Thoracic aorta (tissue), 2 donors: Measurements from ENCODE around the gene ASS1. TPM values are rescaled to one million over a fixed set of nuclear protein-coding genes. Genes with fewer than 3 reads are reported as not detected.
"Not testable (repeated sequence)": the region's sequence is repeated elsewhere in the genome, so short reads cannot be mapped to it uniquely, and the experiment has no call there.

ENCODE experiments used
- ATAC-seq: fragments of 150-250 bp; one replicate; pipeline ENCODE4 v1.8.0; 2017; ENCODE audit warnings: low read depth; ENCODE audit not compliant: insufficient number of reproducible peaks, low FRiP score
- DNase-seq: peaks from one replicate; pipeline ENCODE4 v3.0.0-alpha.2; 2020; ENCODE audit warnings: low spot score
- H3K27ac ChIP-seq, 2 donors: fragments of 200-600 bp; sonication (generic); 1 replicate in 1 of 2; 2 replicates in 1 of 2; pipeline ENCODE4 v1.5.1; 2016; ENCODE audit warnings: mild to moderate bottlenecking in 2 of 2, moderate library complexity in 2 of 2
- H3K27me3 ChIP-seq: fragments of 200-600 bp; sonication (generic); replicated peaks from 2 replicates; pipeline ENCODE4 v1.6.0; 2016; ENCODE audit warnings: mild to moderate bottlenecking; ENCODE audit not compliant: insufficient read depth
- H3K36me3 ChIP-seq: fragments of 200-600 bp; sonication (generic); one replicate; pipeline ENCODE4 v1.5.1; 2016
- H3K4me1 ChIP-seq, 2 donors: fragments of 200-600 bp; sonication (generic); 1 replicate in 1 of 2; 2 replicates in 1 of 2; pipeline versions ENCODE4 v1.5.1 to v1.6.0; 2016; ENCODE audit warnings: low read depth in 2 of 2, mild to moderate bottlenecking in 1 of 2; ENCODE audit not compliant: control insufficient read depth in 1 of 2
- H3K4me3 ChIP-seq: fragments of 200-600 bp; sonication (generic); 2 replicates; pipeline ENCODE4 v1.5.1; 2016; ENCODE audit warnings: mild to moderate bottlenecking
- H3K9me3 ChIP-seq: fragments of 200-600 bp; sonication (generic); 2 replicates; pipeline ENCODE4 v1.5.1; 2016
- total RNA-seq, 2 donors: library from RNA; depleted of rRNA; stranded (reverse); fragments of >200 nt; gene quantifications; one replicate each; pipeline versions ENCODE4 v1.1.0 to v1.2.3, GENCODE V29; 2016
- TF ChIP-seq, protein P1 (sequence below): fragments of 200-600 bp; sonication (generic); IDR thresholded peaks from one replicate; pipeline ENCODE4 v1.5.1; 2019; ENCODE audit warnings: antibody characterized with exemption

The ASS1 gene
- total RNA-seq, 2 donors from 2014 or later = 65.4 to 81.7 TPM

DNA sequence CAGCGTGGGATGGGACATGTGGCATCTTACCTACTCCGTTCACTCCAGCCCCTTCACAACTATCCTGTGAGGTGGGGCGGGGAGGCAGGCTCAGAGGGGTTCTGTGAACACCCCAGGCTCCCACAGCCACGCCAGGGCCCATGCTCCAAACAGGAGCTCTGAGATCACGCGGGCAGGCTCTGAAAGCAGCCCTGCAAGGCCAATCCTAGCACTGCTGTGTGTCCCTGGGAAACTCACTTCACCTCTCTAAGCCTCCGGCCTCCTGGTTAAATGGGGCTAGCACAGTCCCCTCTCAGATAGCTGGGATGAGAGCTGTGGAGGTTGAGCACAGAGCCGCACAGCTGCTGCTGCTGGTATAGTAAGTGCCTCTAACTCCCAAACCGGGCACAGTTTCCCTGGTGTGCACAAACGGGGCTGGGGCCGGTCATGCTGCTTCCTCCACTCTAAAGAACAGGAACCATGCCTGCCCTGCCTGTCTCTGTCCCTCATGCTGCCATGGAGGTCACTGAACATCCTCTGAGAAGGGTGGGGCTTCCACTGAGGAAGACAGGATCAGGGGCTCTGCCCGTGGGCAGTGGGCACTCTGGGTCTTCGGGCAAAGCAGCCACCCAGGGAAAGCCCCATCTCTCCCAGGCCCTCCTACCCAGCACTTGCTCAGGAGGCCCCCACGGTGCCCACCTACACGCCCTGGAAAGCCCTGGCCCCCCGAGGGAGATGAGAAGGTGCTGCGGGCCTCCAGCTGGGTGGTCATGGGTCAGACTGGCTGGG lies 13.0 kb upstream of the ASS1 start:
- no peak overlapping the region for H3K4me3 ChIP-seq
- peaks cover 7% of the 10 kb centered on the region for H3K27me3 ChIP-seq
- ATAC-seq (no peak), DNase-seq (no peak)
- H3K4me1 ChIP-seq = peaks cover 0 to 14% of the 10 kb centered on the region in 2 donors
- H3K27ac ChIP-seq = no peak overlapping the region
- TF ChIP-seq, protein P1, sequence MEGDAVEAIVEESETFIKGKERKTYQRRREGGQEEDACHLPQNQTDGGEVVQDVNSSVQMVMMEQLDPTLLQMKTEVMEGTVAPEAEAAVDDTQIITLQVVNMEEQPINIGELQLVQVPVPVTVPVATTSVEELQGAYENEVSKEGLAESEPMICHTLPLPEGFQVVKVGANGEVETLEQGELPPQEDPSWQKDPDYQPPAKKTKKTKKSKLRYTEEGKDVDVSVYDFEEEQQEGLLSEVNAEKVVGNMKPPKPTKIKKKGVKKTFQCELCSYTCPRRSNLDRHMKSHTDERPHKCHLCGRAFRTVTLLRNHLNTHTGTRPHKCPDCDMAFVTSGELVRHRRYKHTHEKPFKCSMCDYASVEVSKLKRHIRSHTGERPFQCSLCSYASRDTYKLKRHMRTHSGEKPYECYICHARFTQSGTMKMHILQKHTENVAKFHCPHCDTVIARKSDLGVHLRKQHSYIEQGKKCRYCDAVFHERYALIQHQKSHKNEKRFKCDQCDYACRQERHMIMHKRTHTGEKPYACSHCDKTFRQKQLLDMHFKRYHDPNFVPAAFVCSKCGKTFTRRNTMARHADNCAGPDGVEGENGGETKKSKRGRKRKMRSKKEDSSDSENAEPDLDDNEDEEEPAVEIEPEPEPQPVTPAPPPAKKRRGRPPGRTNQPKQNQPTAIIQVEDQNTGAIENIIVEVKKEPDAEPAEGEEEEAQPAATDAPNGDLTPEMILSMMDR = no peak
- no peaks in the 10 kb centered on the region for H3K36me3 ChIP-seq
- H3K9me3 ChIP-seq = no peaks in the 10 kb centered on the region

DNA sequence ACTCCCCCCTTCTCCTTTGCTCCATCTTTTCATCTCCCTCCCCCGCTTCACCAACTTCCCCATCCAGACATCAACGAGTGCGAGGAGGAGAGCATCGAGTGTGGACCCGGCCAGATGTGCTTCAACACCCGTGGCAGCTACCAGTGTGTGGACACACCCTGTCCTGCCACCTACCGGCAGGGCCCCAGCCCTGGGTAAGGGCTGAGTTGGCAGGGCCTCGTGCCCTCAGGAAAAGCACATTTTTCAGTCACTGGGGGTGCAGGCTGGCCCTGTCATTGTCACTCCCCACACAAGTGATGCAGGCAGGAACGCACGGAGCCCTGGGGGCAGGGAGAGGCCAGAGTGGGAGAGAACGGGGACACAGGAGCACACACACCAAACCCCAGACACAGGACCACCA lies 12.4 kb upstream of the ASS1 start:
- Histone ChIP-seq H3K4me1 (peaks cover 0 to 14% of the 10 kb centered on the region in 2 donors), H3K9me3 (no peaks in the 10 kb centered on the region), H3K36me3 (no peaks in the 10 kb centered on the region), H3K4me3 (no peak overlapping the region), H3K27ac (no peak overlapping the region), H3K27me3 (peaks cover 7% of the 10 kb centered on the region)
- no peak for ATAC-seq
- TF ChIP-seq, protein P1 = no peak
- DNase-seq = no peak

DNA sequence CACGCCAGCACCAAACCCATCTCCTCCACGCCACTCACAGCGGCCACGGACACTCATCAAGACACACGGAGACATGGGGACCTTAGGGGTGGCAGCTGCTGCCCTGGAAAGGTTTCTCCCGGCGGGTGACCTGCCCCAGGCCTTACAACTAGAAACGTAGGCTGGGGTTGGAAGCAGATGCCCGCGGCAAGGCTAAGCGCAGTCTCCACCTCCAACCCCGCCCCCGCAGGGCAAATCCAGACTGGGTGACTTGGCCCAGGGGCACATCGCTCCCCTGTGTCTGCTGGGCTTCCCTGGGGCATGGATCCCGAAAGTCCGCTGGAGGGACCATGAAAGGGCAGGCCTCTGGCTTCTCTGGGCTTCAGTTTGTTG lies 12.0 kb upstream of the ASS1 start:
- no peak for DNase-seq

DNA sequence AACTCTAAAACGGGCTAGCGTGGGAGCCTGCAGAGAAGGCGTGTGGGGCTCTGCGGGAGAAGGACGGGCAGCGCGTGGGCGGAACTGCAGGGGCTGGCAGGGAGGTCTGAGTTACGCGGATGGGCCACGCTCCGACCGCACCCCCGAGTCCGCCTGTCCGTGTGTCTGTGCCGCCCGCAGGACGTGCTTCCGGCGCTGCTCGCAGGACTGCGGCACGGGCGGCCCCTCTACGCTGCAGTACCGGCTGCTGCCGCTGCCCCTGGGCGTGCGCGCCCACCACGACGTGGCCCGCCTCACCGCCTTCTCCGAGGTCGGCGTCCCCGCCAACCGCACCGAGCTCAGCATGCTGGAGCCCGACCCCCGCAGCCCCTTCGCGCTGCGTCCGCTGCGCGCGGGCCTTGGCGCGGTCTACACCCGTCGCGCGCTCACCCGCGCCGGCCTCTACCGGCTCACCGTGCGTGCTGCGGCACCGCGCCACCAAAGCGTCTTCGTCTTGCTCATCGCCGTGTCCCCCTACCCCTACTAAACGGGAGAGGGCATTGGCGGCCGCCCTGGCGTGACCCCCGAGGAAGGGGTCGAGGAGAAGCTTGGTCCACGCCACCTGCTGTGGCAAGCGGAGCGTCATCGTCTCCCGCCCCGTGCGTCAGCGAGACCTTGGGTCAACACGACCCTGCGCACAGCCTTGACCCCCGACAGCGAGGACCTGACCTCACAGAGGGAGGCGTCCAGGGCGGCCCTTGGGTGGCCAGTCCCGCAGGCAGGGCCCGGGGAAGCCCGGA lies 11.4 kb upstream of the ASS1 start:
- DNase-seq = no peak
- peak overlapping the region; percentile 61 for H3K4me3 ChIP-seq

More for the DNA sequence above, 12.0 kb upstream of the ASS1 start:
- H3K36me3 ChIP-seq = no peaks in the 10 kb centered on the region
- H3K27me3 ChIP-seq = peaks cover 7% of the 10 kb centered on the region
- H3K4me1 ChIP-seq = peaks cover 0 to 14% of the 10 kb centered on the region in 2 donors
- no peak overlapping the region for H3K27ac ChIP-seq
- no peaks in the 10 kb centered on the region for H3K9me3 ChIP-seq
- ATAC-seq = no peak
- H3K4me3 ChIP-seq = peak overlapping the region; percentile 61
- TF ChIP-seq, protein P1 = no peak

DNA sequence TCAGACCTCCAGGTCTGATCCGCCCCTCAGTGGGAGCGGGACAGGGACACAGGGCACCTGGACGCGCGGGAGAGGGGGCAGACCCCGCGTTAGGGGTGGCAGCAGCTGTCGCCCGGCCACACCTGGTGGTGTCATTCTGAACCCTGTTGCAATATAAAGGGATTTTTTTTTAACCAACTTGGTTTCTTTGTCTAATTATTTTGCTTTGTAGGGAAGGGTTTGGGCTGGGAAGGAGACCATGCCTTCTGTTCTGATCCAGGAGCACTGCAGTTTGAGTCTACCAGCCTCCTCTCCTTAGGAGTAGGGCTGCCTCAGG lies 10.9 kb upstream of the ASS1 start:
- TF ChIP-seq, protein P1 = no peak
- no peak overlapping the region for H3K27ac ChIP-seq

More for the DNA sequence above, 11.4 kb upstream of the ASS1 start:
- TF ChIP-seq, protein P1 = peak; percentile 81
- Histone ChIP-seq H3K27me3 (peaks cover 7% of the 10 kb centered on the region), H3K9me3 (no peaks in the 10 kb centered on the region), H3K4me1 (peaks cover 0 to 14% of the 10 kb centered on the region in 2 donors), H3K36me3 (no peaks in the 10 kb centered on the region), H3K27ac (no peak overlapping the region)
- no peak for ATAC-seq

DNA sequence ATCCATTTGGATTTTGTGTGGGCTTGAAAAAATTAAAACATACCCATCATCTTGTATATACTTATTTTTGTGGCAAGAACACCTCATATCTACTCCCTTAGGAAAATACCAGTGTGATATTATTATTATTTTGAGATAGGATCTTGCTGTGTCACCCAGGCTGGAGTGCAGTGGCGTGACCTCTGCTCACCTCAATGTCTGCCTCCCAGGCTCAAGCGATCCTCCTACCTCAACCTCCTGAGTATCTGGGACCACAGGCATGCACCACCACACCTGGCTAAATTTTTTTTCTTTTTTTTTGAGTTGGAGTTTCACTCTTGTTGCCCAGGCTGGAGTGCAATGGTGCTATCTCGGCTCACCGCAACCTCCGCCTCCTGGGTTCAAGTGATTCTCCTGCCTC lies 10.1 kb upstream of the ASS1 start:
- peaks cover 0 to 14% of the 10 kb centered on the region in 2 donors for H3K4me1 ChIP-seq
- DNase-seq, H3K27ac ChIP-seq, H3K27me3 ChIP-seq, H3K9me3 ChIP-seq, H3K4me3 ChIP-seq, ATAC-seq, H3K36me3 ChIP-seq: not testable (repeated sequence)

More for the DNA sequence above, 10.9 kb upstream of the ASS1 start:
- Histone ChIP-seq H3K4me3 (peak overlapping the region; percentile 61), H3K9me3 (no peaks in the 10 kb centered on the region), H3K36me3 (no peaks in the 10 kb centered on the region), H3K27me3 (peaks cover 7% of the 10 kb centered on the region), H3K4me1 (peaks cover 0 to 14% of the 10 kb centered on the region in 2 donors)
- no peak for ATAC-seq
- DNase-seq = no peak
